GM19452 (cell line): ENCODE measurements around the gene GPC3.
"Not testable (repeated sequence)": the region's sequence is repeated elsewhere in the genome, so short reads cannot be mapped to it uniquely, and the experiment has no call there.

Experiments
- ATAC-seq: cut with Tn5 transposase; IDR thresholded peaks from one replicate; pipeline ENCODE4 v1.9.1; 2021; ENCODE audit not compliant: unreplicated experiment

Gene GPC3

DNA sequence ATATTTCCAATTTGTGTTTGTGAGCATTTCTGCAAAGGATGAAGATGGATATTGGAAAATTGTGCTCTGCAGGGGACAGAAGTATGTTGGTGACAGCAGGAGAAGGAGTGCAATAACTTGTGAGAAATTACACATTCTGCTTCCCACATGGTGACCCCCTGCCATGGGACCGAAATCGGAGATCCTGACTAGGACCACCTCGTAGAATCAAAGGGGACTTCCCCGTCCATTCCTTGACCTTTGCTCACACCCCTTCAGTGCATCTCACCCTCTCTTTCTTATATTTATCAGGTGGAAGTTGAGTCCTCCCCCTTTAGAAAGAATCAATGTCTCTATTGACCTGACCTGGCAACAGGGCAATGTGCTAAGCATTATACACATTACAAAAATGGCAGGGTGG, 451.2 kb downstream of the GPC3 start:
- ATAC-seq: no peak

- ATAC-seq: no peak
Measured at GRCh38 chrX:133533249-133533648, 452.1 kb downstream of the GPC3 start.

DNA sequence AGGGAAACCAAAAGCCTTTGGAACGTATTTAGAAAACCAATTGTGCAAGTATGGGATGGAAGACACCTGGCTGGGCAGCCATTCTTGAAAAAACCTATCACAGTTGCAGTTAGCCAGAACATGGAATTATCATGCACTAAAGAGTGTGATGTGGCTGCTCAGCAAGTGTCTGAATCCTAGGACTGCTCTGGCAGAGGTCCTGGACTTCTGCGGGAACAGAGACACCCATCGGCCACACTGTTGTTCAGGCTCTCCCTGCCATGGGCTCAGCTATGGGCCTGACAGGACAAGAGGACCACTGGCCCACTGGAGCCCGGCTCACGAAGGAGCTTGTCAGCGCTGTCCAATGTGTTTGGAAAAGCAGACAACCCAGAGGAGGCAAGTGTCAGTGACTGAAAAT, 454.4 kb downstream of the GPC3 start:
- ATAC-seq: no peak

GRCh38 chrX:133529578-133529977, 455.8 kb downstream of the GPC3 start:
- no peak for ATAC-seq

DNA sequence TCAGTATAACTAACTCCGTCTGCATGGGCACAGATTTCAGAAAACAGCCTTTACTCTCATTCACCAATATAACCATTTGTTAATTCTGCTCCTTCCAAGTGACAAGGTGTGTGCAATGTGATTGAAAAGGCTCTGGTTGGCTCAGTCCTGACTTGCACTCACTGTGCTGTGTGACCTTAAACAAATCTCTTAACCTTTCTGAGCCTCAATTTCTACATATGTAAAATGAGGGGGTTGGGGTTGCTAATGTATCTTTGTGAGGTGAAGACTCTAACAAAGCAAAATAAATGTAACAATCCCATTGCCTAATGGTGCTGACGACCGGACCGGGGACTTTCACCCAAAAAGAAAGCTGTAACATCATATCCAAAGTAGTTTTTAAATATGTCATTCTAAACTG, 457.6 kb downstream of the GPC3 start:
- no peak for ATAC-seq

DNA sequence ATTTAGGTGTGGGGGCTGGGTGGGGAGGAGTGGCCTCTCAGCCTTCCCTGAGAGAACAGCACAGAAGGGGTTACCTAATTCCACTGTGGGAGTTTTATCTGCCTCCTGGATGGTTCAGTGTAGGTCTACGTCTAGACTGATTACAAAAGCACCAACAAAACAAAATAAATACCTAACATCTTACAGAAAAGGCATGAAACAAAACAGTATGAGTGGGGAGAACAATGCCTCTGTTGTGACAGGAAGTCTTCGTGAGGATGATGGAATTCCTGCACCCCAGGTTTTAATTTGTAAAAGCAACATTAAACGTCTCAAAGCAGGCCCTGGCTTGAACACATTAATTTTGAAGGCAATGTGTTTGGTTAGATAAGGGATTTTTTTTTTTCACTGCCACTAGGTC, 458.0 kb downstream of the GPC3 start:
- no peak for ATAC-seq

- ATAC-seq: not testable (repeated sequence)
Measured at GRCh38 chrX:133526773-133527172, 458.6 kb downstream of the GPC3 start.

DNA sequence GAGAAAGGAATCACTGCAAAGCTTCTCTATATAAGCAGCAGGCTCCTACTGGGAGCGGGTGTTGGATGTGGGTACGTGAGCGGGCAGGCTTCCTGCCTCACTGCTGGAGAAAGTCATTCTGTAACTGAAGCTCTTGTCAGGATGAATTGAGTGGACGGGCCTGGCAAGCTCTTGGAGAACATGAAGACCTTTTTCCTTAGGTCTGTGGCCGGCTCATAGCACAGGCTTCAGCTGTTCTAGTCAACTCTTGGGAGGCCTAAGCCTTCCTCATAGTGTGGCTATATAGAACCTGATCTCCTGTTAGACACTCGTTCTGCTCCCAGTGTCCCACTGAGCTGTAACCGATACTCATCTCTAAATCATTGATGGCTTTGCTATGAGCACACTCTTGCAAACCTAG, 461.9 kb downstream of the GPC3 start:
- no peak for ATAC-seq

- no peak for ATAC-seq
Measured at GRCh38 chrX:133523081-133523487, 462.3 kb downstream of the GPC3 start.

GRCh38 chrX:133516686-133517085, 468.7 kb downstream of the GPC3 start:
- ATAC-seq: no peak

DNA sequence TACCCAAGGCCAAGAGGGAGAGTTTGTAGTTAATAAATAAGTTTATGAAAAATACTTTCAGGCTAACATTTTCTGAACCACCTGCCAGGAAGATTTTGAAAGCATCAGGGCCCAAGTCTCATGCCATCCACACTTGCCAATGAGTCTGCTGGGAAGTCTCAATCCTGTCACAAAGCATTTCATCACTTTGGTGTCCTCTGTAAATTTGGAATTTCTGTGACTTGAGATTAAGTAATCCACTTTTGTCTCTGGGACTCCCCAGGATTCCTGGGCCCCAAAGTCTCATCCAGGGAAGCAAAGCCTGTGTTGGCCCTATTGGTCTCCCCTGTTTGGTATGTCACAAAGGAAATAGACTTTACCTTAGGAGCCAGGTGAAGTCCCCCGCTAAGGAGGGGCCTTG, 470.9 kb downstream of the GPC3 start:
- no peak for ATAC-seq

GRCh38 chrX:133513123-133513522, 472.3 kb downstream of the GPC3 start:
- no peak for ATAC-seq

- no peak for ATAC-seq
Measured at GRCh38 chrX:133511041-133511440, 474.4 kb downstream of the GPC3 start.

- no peak for ATAC-seq
Measured at GRCh38 chrX:133497356-133497755, 488.0 kb downstream of the GPC3 start.

DNA sequence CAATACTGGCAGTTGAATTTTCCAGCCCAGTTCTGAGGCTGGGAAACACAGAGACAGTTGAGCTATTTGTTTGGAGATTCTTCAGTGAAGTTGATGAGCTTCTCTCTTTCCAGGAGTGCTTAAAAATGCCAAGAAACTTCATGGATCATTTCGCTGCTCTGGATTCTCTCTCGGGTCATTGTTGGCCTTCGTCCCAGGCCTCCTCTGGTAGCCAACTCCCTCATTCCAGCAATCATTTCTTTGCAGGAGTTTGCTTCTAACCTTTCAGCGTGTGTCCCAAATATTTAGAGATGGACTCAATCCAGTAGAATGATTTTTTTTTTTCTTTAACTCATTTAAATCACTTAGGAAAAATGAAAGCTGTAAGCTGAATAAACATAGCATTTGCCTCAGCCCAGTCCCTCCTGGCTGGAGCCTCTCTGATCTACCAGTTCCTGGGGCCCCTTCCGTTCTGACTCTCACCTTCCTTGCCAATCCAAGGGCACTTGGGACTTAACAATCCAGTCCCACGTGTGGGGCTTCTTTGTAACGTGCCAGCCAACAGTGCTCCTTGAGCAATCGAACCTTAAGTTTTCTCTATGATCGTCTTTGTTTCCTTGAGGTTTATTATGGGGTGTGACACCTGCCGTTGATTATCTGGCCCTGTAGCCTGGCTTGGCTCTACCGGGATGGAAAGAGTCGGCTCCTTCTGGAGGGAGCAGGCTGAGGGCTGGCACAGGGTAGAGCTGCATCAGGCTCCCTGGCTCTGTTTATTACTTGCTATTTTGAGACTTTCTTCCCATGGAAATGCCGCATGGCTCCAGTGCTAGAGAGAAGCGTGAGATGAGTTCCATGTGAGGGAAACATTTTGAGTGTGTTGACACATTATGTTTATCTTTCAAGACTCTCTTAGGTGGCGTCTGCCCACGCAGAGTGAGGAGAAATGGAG, 489.7 kb downstream of the GPC3 start:
- no peak for ATAC-seq

DNA sequence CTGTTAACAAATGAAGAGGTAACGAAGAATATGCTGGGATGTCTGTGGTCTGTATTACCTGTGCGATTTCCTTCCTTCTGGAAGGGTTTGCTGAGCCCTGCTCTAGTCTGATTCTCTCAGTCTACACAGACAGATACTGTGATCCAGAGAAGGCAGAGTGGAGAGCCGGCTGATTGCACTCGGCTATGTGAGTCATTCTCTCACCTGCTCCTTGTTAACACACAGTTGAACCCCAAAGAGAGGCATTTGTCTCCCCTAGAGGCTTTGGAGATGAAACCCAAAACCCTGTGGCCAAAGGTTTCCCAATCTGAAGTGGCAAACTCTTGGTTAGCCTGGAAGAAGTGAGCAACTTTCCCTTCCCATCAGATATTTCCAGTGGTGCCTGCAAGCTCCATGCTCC, 492.0 kb downstream of the GPC3 start:
- no peak for ATAC-seq

DNA sequence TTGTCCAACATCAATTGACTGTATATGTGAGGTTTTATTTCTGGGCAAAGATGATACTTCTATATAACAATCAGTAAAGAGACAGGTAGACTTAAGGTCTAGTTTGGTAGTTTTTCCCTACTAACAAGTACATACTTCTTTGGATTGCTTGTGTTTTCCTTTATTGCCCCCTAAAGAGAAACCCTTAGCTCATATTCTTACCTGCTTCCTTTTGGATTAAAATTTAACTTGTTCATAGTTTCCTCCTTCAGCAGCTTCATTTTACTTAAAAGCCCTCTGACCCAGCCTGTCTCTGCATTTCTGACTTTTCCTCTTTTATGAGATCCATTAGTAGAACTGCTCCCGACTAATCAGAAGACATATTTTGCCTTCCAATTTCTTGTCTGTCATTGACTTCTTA, 494.4 kb downstream of the GPC3 start:
- no peak for ATAC-seq
